Inferior parietal cortex (tissue), 1 donor: ENCODE measurements around the gene LETM1.

Source experiments
- DNase-seq: peaks from one replicate; pipeline ENCODE4 v3.0.0-alpha.2; 2016; ENCODE audit errors: extremely low spot score

The LETM1 gene

GRCh38 chr4:1826531-1827350 lies 29.2 kb downstream of the LETM1 start:
- no peak for DNase-seq

- no peak for DNase-seq
Observed at GRCh38 chr4:1825326-1825725, 30.6 kb downstream of the LETM1 start.

- no peak for DNase-seq
Observed at GRCh38 chr4:1824746-1825145, 31.2 kb downstream of the LETM1 start.

- no peak for DNase-seq
Observed at GRCh38 chr4:1823545-1823932, 32.4 kb downstream of the LETM1 start.

GRCh38 chr4:1822568-1823544 lies 33.1 kb downstream of the LETM1 start:
- DNase-seq = no peak

- DNase-seq = no peak
Observed at GRCh38 chr4:1821679-1822567, 34.0 kb downstream of the LETM1 start.

- DNase-seq = no peak
Observed at GRCh38 chr4:1819816-1820215, 36.1 kb downstream of the LETM1 start.

- no peak for DNase-seq
Observed at GRCh38 chr4:1819284-1819683, 36.7 kb downstream of the LETM1 start.

- DNase-seq = no peak
Observed at GRCh38 chr4:1815997-1816860, 39.7 kb downstream of the LETM1 start.

GRCh38 chr4:1815096-1815996 lies 40.6 kb downstream of the LETM1 start:
- no peak for DNase-seq

GRCh38 chr4:1814453-1814852 lies 41.5 kb downstream of the LETM1 start:
- no peak for DNase-seq

GRCh38 chr4:1813915-1814314 lies 42.0 kb downstream of the LETM1 start:
- DNase-seq = no peak

GRCh38 chr4:1813231-1813630 lies 42.7 kb downstream of the LETM1 start:
- no peak for DNase-seq

- DNase-seq = no peak
Observed at GRCh38 chr4:1812720-1813119, 43.2 kb downstream of the LETM1 start.

GRCh38 chr4:1810765-1811164 lies 45.2 kb downstream of the LETM1 start:
- no peak for DNase-seq

GRCh38 chr4:1809754-1810502 lies 46.0 kb downstream of the LETM1 start:
- DNase-seq = peak; percentile 54

GRCh38 chr4:1808851-1809753 lies 46.9 kb downstream of the LETM1 start:
- no peak for DNase-seq

- no peak for DNase-seq
Observed at GRCh38 chr4:1808396-1808795, 47.6 kb downstream of the LETM1 start.
